GM15510 (cell line): ENCODE results near the gene MOB3B.

Experiments used
- POLR2A ChIP-seq: IDR thresholded peaks from 3 replicates; pipeline ENCODE4 v1.6.1; 2011; ENCODE audit warnings: borderline replicate concordance; ENCODE audit not compliant: insufficient read length; ENCODE audit errors: extremely low read depth

MOB3B gene

GRCh38 chr9:27460226-27461023 is 69.2 kb downstream of the MOB3B start:
- TF ChIP-seq POLR2A: no peak

DNA sequence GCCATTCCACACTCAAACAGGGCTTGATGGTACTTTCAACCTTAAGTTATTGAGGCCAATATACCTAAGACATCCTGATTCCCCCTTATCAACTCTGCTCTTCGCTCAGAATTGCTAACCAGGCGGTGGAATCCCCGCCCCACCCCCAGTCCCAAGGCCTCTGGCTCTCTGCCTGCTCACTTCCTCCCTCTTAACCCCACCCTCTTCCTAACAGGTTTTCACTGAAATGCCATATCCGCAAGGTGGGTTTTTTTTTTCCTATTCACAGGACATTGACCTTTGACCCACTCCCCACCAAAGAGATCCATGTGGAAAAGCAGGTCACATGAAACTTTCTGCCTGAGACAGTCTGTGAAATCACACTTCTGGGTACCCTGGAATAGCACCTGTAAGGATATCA is 72.2 kb downstream of the MOB3B start:
- no peak for TF ChIP-seq POLR2A

DNA sequence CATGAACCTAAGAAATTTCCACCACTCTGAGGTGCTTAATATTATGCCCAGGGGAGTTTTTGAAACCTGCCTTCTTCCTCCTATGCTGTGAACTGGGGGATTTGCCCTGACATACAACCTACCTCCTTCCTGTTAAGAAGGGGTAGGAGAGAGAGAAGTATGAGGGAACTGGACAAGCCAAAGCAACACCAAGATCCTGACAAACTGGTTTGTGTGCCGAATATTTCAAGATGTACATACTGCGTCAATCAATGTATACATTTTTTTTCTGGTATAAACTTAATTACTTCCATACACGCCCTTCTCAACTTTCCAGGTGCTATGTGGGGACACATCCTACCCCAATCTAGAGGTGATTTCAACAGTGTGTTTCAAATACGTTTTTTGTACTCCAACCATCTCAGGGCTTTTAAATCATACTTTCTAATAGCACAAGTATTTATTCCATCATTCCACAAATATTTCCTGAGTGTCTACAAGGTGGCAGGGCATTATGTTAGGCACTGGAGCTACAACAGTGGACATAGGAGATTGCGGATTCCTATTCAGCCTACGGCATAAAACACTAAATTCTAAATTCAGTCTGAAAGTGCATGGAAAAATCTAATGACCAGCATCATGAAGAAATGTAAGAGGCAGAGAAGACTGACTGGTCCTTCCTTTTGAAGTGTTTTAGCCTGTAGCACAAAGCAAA is 75.6 kb downstream of the MOB3B start:
- no peak for TF ChIP-seq POLR2A

- no peak for TF ChIP-seq POLR2A
Measured at GRCh38 chr9:27451207-27451797, 78.3 kb downstream of the MOB3B start.

- no peak for TF ChIP-seq POLR2A
Measured at GRCh38 chr9:27450752-27451151, 78.9 kb downstream of the MOB3B start.

DNA sequence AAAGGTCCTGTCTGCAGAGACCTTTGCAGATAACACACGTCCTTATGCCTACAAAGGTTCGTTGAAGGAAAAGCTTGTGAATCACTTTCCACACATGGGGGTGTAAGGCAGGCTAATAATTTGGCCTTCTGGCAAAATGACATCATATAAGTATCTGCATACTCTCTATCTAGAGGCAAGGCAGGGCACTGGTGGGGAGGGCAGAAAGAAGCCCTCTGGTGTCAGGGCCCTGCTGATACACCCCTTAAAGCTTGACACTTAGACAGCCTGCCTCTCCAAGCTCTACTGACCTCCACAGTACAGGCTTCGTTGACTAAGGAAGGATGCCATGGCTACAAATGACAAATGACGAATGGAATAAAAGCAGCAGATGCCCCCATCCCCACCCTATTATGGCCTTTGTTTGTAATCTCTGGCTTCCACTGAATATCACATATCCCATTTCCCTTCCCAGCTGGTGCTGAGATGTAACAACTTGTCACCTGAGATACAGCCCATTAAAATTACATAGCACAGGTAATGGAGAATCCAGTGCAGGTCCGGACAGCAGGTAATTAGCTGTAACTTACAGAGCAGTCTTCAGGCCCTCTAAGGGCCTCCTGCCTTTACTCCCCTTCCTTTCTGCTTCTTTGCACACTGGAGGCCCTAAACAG is 82.5 kb downstream of the MOB3B start:
- no peak for TF ChIP-seq POLR2A

- no peak for TF ChIP-seq POLR2A
Measured at GRCh38 chr9:27445688-27446087, 83.9 kb downstream of the MOB3B start.

DNA sequence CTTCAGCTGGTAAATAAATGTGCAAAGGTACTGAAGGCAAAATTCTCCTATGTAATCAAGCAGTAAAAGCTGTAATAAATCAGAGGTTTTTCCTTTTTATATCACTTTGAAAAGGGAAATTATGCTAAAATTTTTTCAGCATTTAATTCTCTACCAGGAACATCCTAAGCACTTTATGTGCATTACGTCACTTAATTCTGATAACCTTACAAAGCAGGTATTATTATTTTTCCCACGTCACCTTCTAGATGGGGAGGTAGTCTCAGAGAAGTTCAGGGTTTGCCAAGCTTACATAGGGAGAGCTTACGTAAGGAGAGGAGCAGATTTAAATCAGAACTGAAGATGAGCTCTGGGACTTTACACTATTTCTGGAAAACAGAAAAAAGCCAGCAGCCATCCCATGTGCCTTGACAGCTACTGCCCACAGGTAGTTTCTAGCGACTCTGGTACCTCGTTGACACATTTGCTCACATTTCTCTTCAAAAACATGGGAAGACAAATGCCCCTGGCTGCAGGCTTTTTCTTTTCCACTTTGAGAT is 84.5 kb downstream of the MOB3B start:
- no peak for TF ChIP-seq POLR2A

GRCh38 chr9:27442464-27442863 is 87.2 kb downstream of the MOB3B start:
- no peak for TF ChIP-seq POLR2A

GRCh38 chr9:27441741-27442070 is 87.9 kb downstream of the MOB3B start:
- TF ChIP-seq POLR2A: no peak

- TF ChIP-seq POLR2A: no peak
Measured at GRCh38 chr9:27440888-27441740, 88.5 kb downstream of the MOB3B start.

GRCh38 chr9:27438522-27438921 is 91.1 kb downstream of the MOB3B start:
- TF ChIP-seq POLR2A: no peak

GRCh38 chr9:27437652-27438373 is 91.8 kb downstream of the MOB3B start:
- no peak for TF ChIP-seq POLR2A
